Neural progenitor cell (in vitro differentiated cells): ENCODE results near the gene KCNMB2. TPM values are rescaled to one million over a fixed set of nuclear protein-coding genes. Genes with fewer than 3 reads are reported as not detected.

ENCODE experiments used
- DNase-seq: peaks from one replicate; pipeline ENCODE4 v3.0.0-alpha.2; 2016; ENCODE audit warnings: low spot score
- H2AFZ ChIP-seq: fragments of 200-600 bp; sonication (generic); replicated peaks from 2 replicates; pipeline ENCODE4 v1.6.1; 2016; ENCODE audit warnings: antibody characterized with exemption
- H3F3A ChIP-seq: fragments of 200-600 bp; sonication (generic); 2 replicates; pipeline ENCODE4 v1.6.1; 2016; ENCODE audit warnings: antibody characterized with exemption, low read depth
- H3K27ac ChIP-seq: fragments of 200-600 bp; sonication (generic); 2 replicates; pipeline ENCODE4 v1.5.1; 2016; ENCODE audit warnings: mild to moderate bottlenecking
- H3K27me3 ChIP-seq: fragments of 200-600 bp; sonication (generic); 2 replicates; pipeline ENCODE4 v1.6.1; 2016; ENCODE audit warnings: mild to moderate bottlenecking, moderate library complexity
- H3K36me3 ChIP-seq: fragments of 200-600 bp; sonication (generic); 2 replicates; pipeline ENCODE4 v1.5.1; 2016
- H3K4me1 ChIP-seq: fragments of 200-600 bp; sonication (generic); 2 replicates; pipeline ENCODE4 v1.6.1; 2016; ENCODE audit warnings: mixed run types
- H3K4me2 ChIP-seq: fragments of 200-600 bp; sonication (generic); 2 replicates; pipeline ENCODE4 v1.6.1; 2016
- H3K4me3 ChIP-seq: fragments of 200-600 bp; sonication (generic); 2 replicates; pipeline ENCODE4 v1.5.1; 2016
- H3K79me2 ChIP-seq: fragments of 200-600 bp; sonication (generic); 2 replicates; pipeline ENCODE4 v1.6.1; 2016; ENCODE audit warnings: low read depth
- H3K9ac ChIP-seq: fragments of 200-600 bp; sonication (generic); 2 replicates; pipeline ENCODE4 v1.6.1; 2016
- H3K9me3 ChIP-seq: fragments of 200-600 bp; sonication (generic); 2 replicates; pipeline ENCODE4 v1.5.1; 2016; ENCODE audit warnings: low read depth
- H4K20me1 ChIP-seq: fragments of 200-600 bp; sonication (generic); 2 replicates; pipeline ENCODE4 v1.6.1; 2016; ENCODE audit warnings: low read depth
- H3K27ac Mint-ChIP-seq: 3 replicates; pipeline ENCODE4 v1.8.0; 2021; ENCODE audit warnings: mixed read lengths
- H3K27me3 Mint-ChIP-seq: 2 replicates; pipeline ENCODE4 v1.8.0; 2022; ENCODE audit warnings: low read depth, mild to moderate bottlenecking, inconsistent platforms, moderate library complexity, mixed read lengths; ENCODE audit not compliant: insufficient read depth
- H3K36me3 Mint-ChIP-seq: 3 replicates; pipeline ENCODE4 v1.8.0; 2021; ENCODE audit warnings: mixed read lengths
- H3K4me1 Mint-ChIP-seq: 3 replicates; pipeline ENCODE4 v1.8.0; 2021; ENCODE audit warnings: mixed read lengths
- H3K4me3 Mint-ChIP-seq: 3 replicates; pipeline ENCODE4 v1.8.0; 2021; ENCODE audit warnings: mild to moderate bottlenecking, moderate library complexity, mixed read lengths
- H3K9me3 Mint-ChIP-seq: 3 replicates; pipeline ENCODE4 v1.8.0; 2020; ENCODE audit warnings: mixed read lengths
- CTCF ChIP-seq: fragments of 200-600 bp; sonication (generic); IDR thresholded peaks from 2 replicates; pipeline ENCODE4 v1.5.1; 2017; ENCODE audit warnings: antibody characterized with exemption, mild to moderate bottlenecking
- EZH2 ChIP-seq: fragments of 200-600 bp; sonication (generic); IDR thresholded peaks from 2 replicates; pipeline ENCODE4 v1.6.1; 2017; ENCODE audit warnings: antibody characterized with exemption, mild to moderate bottlenecking, moderate library complexity
- EZH2phosphoT487 ChIP-seq: fragments of 200-600 bp; sonication (generic); IDR thresholded peaks from 2 replicates; pipeline ENCODE4 v1.6.1; 2017; ENCODE audit warnings: antibody characterized with exemption
- total RNA-seq: library from RNA; depleted of rRNA; stranded (reverse); fragments of >200 nt; gene quantifications from 2 replicates; pipeline ENCODE4 v1.2.3, GENCODE V29; 2015; ENCODE audit warnings: low replicate concordance

KCNMB2 gene
- total RNA-seq, 1 donor from 2014 or later: not detected

- Mint-ChIP-seq H3K4me1 (no peaks in the 10 kb centered on the region), H3K4me3 (no peak overlapping the region), H3K9me3 (peaks cover 5% of the 10 kb centered on the region), H3K36me3 (no peaks in the 10 kb centered on the region), H3K27me3 (peaks cover 2% of the 10 kb centered on the region), H3K27ac (no peak overlapping the region)
- no peaks in the 10 kb centered on the region for H3K79me2 ChIP-seq
- H3K27me3 ChIP-seq: no peaks in the 10 kb centered on the region
- H3K4me1 ChIP-seq: no peaks in the 10 kb centered on the region
- no peak overlapping the region for H3K9ac ChIP-seq
- no peak for TF ChIP-seq EZH2
- no peak for TF ChIP-seq CTCF
- TF ChIP-seq EZH2phosphoT487: no peak
- no peaks in the 10 kb centered on the region for H3K9me3 ChIP-seq
- no peak for DNase-seq
- H3K27ac ChIP-seq: no peak overlapping the region
- H3F3A ChIP-seq: no peaks in the 10 kb centered on the region
- H3K4me3 ChIP-seq: no peak overlapping the region
- no peaks in the 10 kb centered on the region for H4K20me1 ChIP-seq
- H3K4me2 ChIP-seq: no peak overlapping the region
- no peak overlapping the region for H2AFZ ChIP-seq
- H3K36me3 ChIP-seq: no peaks in the 10 kb centered on the region
These were observed 95.7 kb downstream of the KCNMB2 start for GRCh38 chr3:178631950-178632349.

DNA sequence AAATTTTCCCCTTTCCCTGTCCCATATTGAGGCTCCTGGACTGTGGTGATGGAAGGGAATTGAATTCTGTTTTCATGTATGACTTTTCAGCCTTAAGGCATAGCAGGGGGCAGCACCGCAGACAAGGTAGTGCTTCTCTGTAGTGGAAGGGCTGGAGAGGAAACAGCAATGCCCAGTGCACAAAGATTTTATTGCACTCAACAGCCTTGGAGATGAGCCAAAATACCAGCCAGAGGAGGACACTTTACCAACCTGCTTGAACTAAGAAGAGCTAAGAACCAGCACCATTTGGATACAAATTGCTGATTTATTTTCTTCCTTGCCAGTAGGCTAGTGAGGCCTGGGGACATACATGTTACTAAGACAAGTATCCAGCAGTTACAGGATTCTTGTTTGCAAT, 98.7 kb downstream of the KCNMB2 start:
- Histone ChIP-seq H3F3A (no peaks in the 10 kb centered on the region), H3K9ac (no peak overlapping the region), H3K4me1 (no peaks in the 10 kb centered on the region), H3K4me2 (no peak overlapping the region), H3K27ac (no peak overlapping the region), H3K9me3 (no peaks in the 10 kb centered on the region), H3K27me3 (no peaks in the 10 kb centered on the region), H3K36me3 (no peaks in the 10 kb centered on the region), H3K79me2 (no peaks in the 10 kb centered on the region), H4K20me1 (no peaks in the 10 kb centered on the region), H2AFZ (no peak overlapping the region), H3K4me3 (no peak overlapping the region)
- H3K4me3 Mint-ChIP-seq: no peak overlapping the region
- H3K36me3 Mint-ChIP-seq: no peaks in the 10 kb centered on the region
- TF ChIP-seq EZH2phosphoT487: no peak
- TF ChIP-seq CTCF: no peak
- no peak for TF ChIP-seq EZH2
- H3K4me1 Mint-ChIP-seq: no peaks in the 10 kb centered on the region
- no peak overlapping the region for H3K27ac Mint-ChIP-seq
- peaks cover 2% of the 10 kb centered on the region for H3K27me3 Mint-ChIP-seq
- H3K9me3 Mint-ChIP-seq: peaks cover 5% of the 10 kb centered on the region
- DNase-seq: no peak

- DNase-seq: no peak
- no peaks in the 10 kb centered on the region for H3K27me3 ChIP-seq
- no peaks in the 10 kb centered on the region for H3K9me3 ChIP-seq
- peaks cover 5% of the 10 kb centered on the region for H3K9me3 Mint-ChIP-seq
- H3K27me3 Mint-ChIP-seq: peaks cover 2% of the 10 kb centered on the region
- no peaks in the 10 kb centered on the region for H3F3A ChIP-seq
- H3K36me3 ChIP-seq: no peaks in the 10 kb centered on the region
- no peak overlapping the region for H3K4me2 ChIP-seq
- H3K4me3 Mint-ChIP-seq: no peak overlapping the region
- no peaks in the 10 kb centered on the region for H3K36me3 Mint-ChIP-seq
- TF ChIP-seq EZH2phosphoT487 (no peak), CTCF (no peak), EZH2 (no peak)
- H3K27ac ChIP-seq: no peak overlapping the region
- H3K79me2 ChIP-seq: no peaks in the 10 kb centered on the region
- H3K4me3 ChIP-seq: no peak overlapping the region
- H3K9ac ChIP-seq: no peak overlapping the region
- H2AFZ ChIP-seq: no peak overlapping the region
- no peaks in the 10 kb centered on the region for H4K20me1 ChIP-seq
- no peaks in the 10 kb centered on the region for H3K4me1 ChIP-seq
- H3K4me1 Mint-ChIP-seq: no peaks in the 10 kb centered on the region
- no peak overlapping the region for H3K27ac Mint-ChIP-seq
These were observed 101.6 kb downstream of the KCNMB2 start for GRCh38 chr3:178637802-178638201.
